HG03280 (cell line): ENCODE data around the gene TSACC.

ENCODE experiments used
- ATAC-seq: cut with Tn5 transposase; IDR thresholded peaks from one replicate; pipeline ENCODE4 v1.9.1; 2021; ENCODE audit warnings: mild to moderate bottlenecking, moderate library complexity; ENCODE audit not compliant: unreplicated experiment

Gene TSACC

GRCh38 chr1:156372876-156373275 is 34.5 kb downstream of the TSACC start:
- no peak for ATAC-seq

GRCh38 chr1:156373546-156373945 is 35.2 kb downstream of the TSACC start:
- ATAC-seq, result no peak

- no peak for ATAC-seq
Measured at GRCh38 chr1:156376146-156376545, 37.8 kb downstream of the TSACC start.

GRCh38 chr1:156376958-156377919 is 38.9 kb downstream of the TSACC start:
- ATAC-seq, result no peak

GRCh38 chr1:156378557-156378956 is 40.2 kb downstream of the TSACC start:
- no peak for ATAC-seq

GRCh38 chr1:156379420-156380165 is 41.3 kb downstream of the TSACC start:
- no peak for ATAC-seq

GRCh38 chr1:156382561-156382960 is 44.2 kb downstream of the TSACC start:
- no peak for ATAC-seq

GRCh38 chr1:156383023-156383422 is 44.7 kb downstream of the TSACC start:
- ATAC-seq, result no peak

- ATAC-seq, result no peak
Measured at GRCh38 chr1:156384007-156384406, 45.7 kb downstream of the TSACC start.

- no peak for ATAC-seq
Measured at GRCh38 chr1:156384658-156385057, 46.3 kb downstream of the TSACC start.

GRCh38 chr1:156385534-156386031 is 47.3 kb downstream of the TSACC start:
- ATAC-seq, result no peak

GRCh38 chr1:156386134-156386901 is 48.0 kb downstream of the TSACC start:
- no peak for ATAC-seq

GRCh38 chr1:156386949-156387869 is 48.9 kb downstream of the TSACC start:
- no peak for ATAC-seq

- ATAC-seq, result no peak
Measured at GRCh38 chr1:156387870-156388173, 49.5 kb downstream of the TSACC start.

- no peak for ATAC-seq
Measured at GRCh38 chr1:156388174-156389137, 50.1 kb downstream of the TSACC start.

- no peak for ATAC-seq
Measured at GRCh38 chr1:156389311-156389710, 51.0 kb downstream of the TSACC start.

GRCh38 chr1:156390469-156391365 is 52.4 kb downstream of the TSACC start:
- no peak for ATAC-seq

- ATAC-seq, result no peak
Measured at GRCh38 chr1:156391366-156391677, 53.0 kb downstream of the TSACC start.
